Central memory CD8-positive, alpha-beta T cell (primary cell): ENCODE results near the gene AFG3L2.

ENCODE experiments used
- ATAC-seq: fragments of 150-1000 bp; cut with Tn5 transposase; replicated peaks from 2 replicates; pipeline ENCODE4 v1.10.0; 2022; ENCODE audit warnings: mild to moderate bottlenecking, moderate FRiP score, moderate number of reproducible peaks; ENCODE audit not compliant: poor library complexity, severe bottlenecking; ENCODE audit errors: extremely low read depth
- DNase-seq, 2 donors: peaks; one replicate each; pipeline ENCODE4 v3.0.0; 2021; ENCODE audit warnings: low spot score in 2 of 2
- H3K27ac Mint-ChIP-seq: one replicate; pipeline ENCODE4 v1.8.0; 2022; ENCODE audit warnings: low read depth, mild to moderate bottlenecking, moderate library complexity, mixed read lengths
- H3K27me3 Mint-ChIP-seq: one replicate; pipeline ENCODE4 v1.8.0; 2022; ENCODE audit warnings: mixed read lengths
- H3K36me3 Mint-ChIP-seq: one replicate; pipeline ENCODE4 v1.8.0; 2022; ENCODE audit warnings: mild to moderate bottlenecking, moderate library complexity, mixed read lengths; ENCODE audit not compliant: insufficient read depth
- H3K4me1 Mint-ChIP-seq: one replicate; pipeline ENCODE4 v1.8.0; 2022; ENCODE audit warnings: mixed read lengths
- H3K4me3 Mint-ChIP-seq: one replicate; pipeline ENCODE4 v1.8.0; 2022; ENCODE audit warnings: mild to moderate bottlenecking, moderate library complexity, mixed read lengths
- H3K9me3 Mint-ChIP-seq: one replicate; pipeline ENCODE4 v1.8.0; 2022; ENCODE audit warnings: mixed read lengths

AFG3L2 gene

GRCh38 chr18:12282442-12283039 is 94.5 kb downstream of the AFG3L2 start:
- no peak overlapping the region for H3K27ac Mint-ChIP-seq
- no peaks in the 10 kb centered on the region for H3K4me1 Mint-ChIP-seq
- no peaks in the 10 kb centered on the region for H3K9me3 Mint-ChIP-seq
- H3K27me3 Mint-ChIP-seq, result peaks cover 18% of the 10 kb centered on the region
- no peak overlapping the region for H3K4me3 Mint-ChIP-seq
- no peak for ATAC-seq
- H3K36me3 Mint-ChIP-seq, result no peaks in the 10 kb centered on the region
- no peak for DNase-seq

DNA sequence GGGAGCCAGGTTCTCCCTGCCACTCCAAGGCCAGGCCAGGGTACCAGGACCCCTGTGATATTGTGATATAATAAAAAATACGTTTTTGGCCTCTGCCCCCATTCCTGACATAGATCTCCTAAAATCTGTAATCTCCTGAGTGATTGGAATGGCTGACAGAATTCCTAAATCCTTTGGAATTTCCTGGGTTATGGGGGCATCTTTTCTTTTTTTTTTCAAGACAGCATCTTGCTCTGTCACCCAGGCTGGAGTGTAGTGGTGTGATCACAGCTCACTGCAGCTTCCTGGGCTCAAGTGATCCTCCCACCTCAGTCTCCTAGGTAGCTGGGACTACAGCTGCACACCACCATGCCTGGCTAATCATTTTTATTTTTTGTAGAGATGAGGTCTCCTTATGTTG is 95.2 kb downstream of the AFG3L2 start:
- no peaks in the 10 kb centered on the region for H3K4me1 Mint-ChIP-seq
- DNase-seq (no peak), ATAC-seq (no peak)
- H3K9me3 Mint-ChIP-seq, result no peaks in the 10 kb centered on the region
- H3K27ac Mint-ChIP-seq, result no peak overlapping the region
- H3K36me3 Mint-ChIP-seq, result no peaks in the 10 kb centered on the region
- H3K4me3 Mint-ChIP-seq, result no peak overlapping the region
- peaks cover 21% of the 10 kb centered on the region for H3K27me3 Mint-ChIP-seq

- Mint-ChIP-seq H3K27me3 (peaks cover 31% of the 10 kb centered on the region), H3K4me1 (no peaks in the 10 kb centered on the region), H3K4me3 (no peak overlapping the region), H3K27ac (no peak overlapping the region), H3K36me3 (peaks cover 2% of the 10 kb centered on the region), H3K9me3 (no peaks in the 10 kb centered on the region)
- DNase-seq, result no peak
- no peak for ATAC-seq
These were observed 97.1 kb downstream of the AFG3L2 start for GRCh38 chr18:12279781-12280531.
